ENCODE data around the gene ZFC3H1. TPM values are rescaled to one million over a fixed set of nuclear protein-coding genes. Genes with fewer than 3 reads are reported as not detected.

The ZFC3H1 gene
- total and polyA plus RNA-seq, 2 of the 13 experiments (the other 11 are each of a cell fraction or from before 2014, with no cell fraction given), result 17.1 to 38.3 TPM

GRCh38 chr12:71663561-71664410 lies at the start of gene ZFC3H1, which contains the start of gene THAP2 (continued):
- TF ChIP-seq HBP1 (CRISPR knock-in tag; IDR thresholded peaks at IDR 0.05; ENCODE audit: low read depth), result 0 out of 2 replicates have a peak, but pooled peaks have one; percentile 28
- peak; percentile 45; the same call in 1 of the 2 replicates for TF ChIP-seq ZNF792 (CRISPR knock-in tag; IDR thresholded peaks at IDR 0.05)
- TF ChIP-seq ZNF256 (CRISPR knock-in tag; conservative IDR thresholded peaks at IDR 0.05), result 0 out of 2 replicates have a peak, but pooled peaks have one; percentile 27
- TF ChIP-seq, protein P1, sequence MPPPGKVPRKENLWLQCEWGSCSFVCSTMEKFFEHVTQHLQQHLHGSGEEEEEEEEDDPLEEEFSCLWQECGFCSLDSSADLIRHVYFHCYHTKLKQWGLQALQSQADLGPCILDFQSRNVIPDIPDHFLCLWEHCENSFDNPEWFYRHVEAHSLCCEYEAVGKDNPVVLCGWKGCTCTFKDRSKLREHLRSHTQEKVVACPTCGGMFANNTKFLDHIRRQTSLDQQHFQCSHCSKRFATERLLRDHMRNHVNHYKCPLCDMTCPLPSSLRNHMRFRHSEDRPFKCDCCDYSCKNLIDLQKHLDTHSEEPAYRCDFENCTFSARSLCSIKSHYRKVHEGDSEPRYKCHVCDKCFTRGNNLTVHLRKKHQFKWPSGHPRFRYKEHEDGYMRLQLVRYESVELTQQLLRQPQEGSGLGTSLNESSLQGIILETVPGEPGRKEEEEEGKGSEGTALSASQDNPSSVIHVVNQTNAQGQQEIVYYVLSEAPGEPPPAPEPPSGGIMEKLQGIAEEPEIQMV (CRISPR knock-in tag; IDR thresholded peaks at IDR 0.05; ENCODE audit: low read depth), result no peak
- no peak for TF ChIP-seq ZNF414 (CRISPR knock-in tag; IDR thresholded peaks at IDR 0.05)
- peak; percentile 59 for TF ChIP-seq ZNF574 (CRISPR knock-in tag; IDR thresholded peaks at IDR 0.05)
- no peak for TF ChIP-seq KIAA2018 (CRISPR knock-in tag; IDR thresholded peaks at IDR 0.05; ENCODE audit: borderline replicate concordance)
- TF ChIP-seq HOXA3 (CRISPR knock-in tag; IDR thresholded peaks at IDR 0.05), result peak; percentile 87
- no peak for TF ChIP-seq ZNF576 (CRISPR knock-in tag; IDR thresholded peaks at IDR 0.05)
- TF ChIP-seq FOXP1 (IDR thresholded peaks at IDR 0.05), result peak; percentile 11; the same call in 1 of the 2 replicates
- TF ChIP-seq FOXP1 (CRISPR knock-in tag; IDR thresholded peaks at IDR 0.05), result no peak
- no peak for TF ChIP-seq ZBTB7A (CRISPR knock-in tag; IDR thresholded peaks at IDR 0.05)
- peak; percentile 70; the same call in 1 of the 2 replicates for TF ChIP-seq ETV5 (CRISPR knock-in tag; IDR thresholded peaks at IDR 0.05; ENCODE audit: borderline replicate concordance)

Measured in HepG2 (cell line).